GM23338 (cell line): ENCODE results near the gene BZW2. TPM values are rescaled to one million over a fixed set of nuclear protein-coding genes. Genes with fewer than 3 reads are reported as not detected.

Experiments used
- ATAC-seq: fragments of 200-7000 bp; cut with Tn5 transposase; 3 replicates; pipeline ENCODE4 v1.9.1; 2020
- DNase-seq: peaks from one replicate; pipeline ENCODE4 v3.0.0-alpha.2; 2015; ENCODE audit warnings: low spot score
- H2AFZ ChIP-seq: fragments of 200-600 bp; sonication (generic); 2 replicates; pipeline ENCODE4 v1.8.0; 2016; ENCODE audit warnings: antibody characterized with exemption, mild to moderate bottlenecking, moderate library complexity
- H3F3A ChIP-seq: fragments of 200-600 bp; sonication (generic); replicated peaks from 2 replicates; pipeline ENCODE4 v1.8.0; 2017; ENCODE audit warnings: antibody characterized with exemption, mixed run types, low read depth
- H3K27ac ChIP-seq: fragments of 200-600 bp; sonication (generic); 2 replicates; pipeline ENCODE4 v1.6.1; 2016; ENCODE audit warnings: low read depth
- H3K27me3 ChIP-seq: fragments of 200-600 bp; sonication (generic); 2 replicates; pipeline ENCODE4 v1.8.0; 2016; ENCODE audit warnings: mild to moderate bottlenecking, mixed run types, moderate library complexity; ENCODE audit not compliant: insufficient read depth
- H3K36me3 ChIP-seq: fragments of 200-600 bp; sonication (generic); 2 replicates; pipeline ENCODE4 v1.8.0; 2016; ENCODE audit warnings: mild to moderate bottlenecking; ENCODE audit not compliant: insufficient read depth
- H3K4me1 ChIP-seq: fragments of 200-600 bp; sonication (generic); 2 replicates; pipeline ENCODE4 v1.8.0; 2016; ENCODE audit warnings: mild to moderate bottlenecking, moderate library complexity; ENCODE audit not compliant: insufficient read depth
- H3K4me2 ChIP-seq: fragments of 200-600 bp; sonication (generic); 2 replicates; pipeline ENCODE4 v1.7.1; 2017; ENCODE audit warnings: mixed run types
- H3K4me3 ChIP-seq: fragments of 200-600 bp; sonication (generic); 2 replicates; pipeline ENCODE4 v1.6.1; 2016; ENCODE audit warnings: mixed run types
- H3K79me2 ChIP-seq: fragments of 200-600 bp; sonication (generic); replicated peaks from 2 replicates; pipeline ENCODE4 v1.8.0; 2017; ENCODE audit warnings: mild to moderate bottlenecking; ENCODE audit not compliant: insufficient read depth
- H3K9me2 ChIP-seq: fragments of 200-600 bp; sonication (generic); 2 replicates; pipeline ENCODE4 v1.8.0; 2017; ENCODE audit not compliant: insufficient read depth
- H4K20me1 ChIP-seq: fragments of 200-600 bp; sonication (generic); replicated peaks from 2 replicates; pipeline ENCODE4 v1.8.0; 2017; ENCODE audit warnings: mild to moderate bottlenecking; ENCODE audit not compliant: insufficient read depth
- H3K27ac Mint-ChIP-seq: 2 replicates; pipeline ENCODE4 v1.8.0; 2020; ENCODE audit warnings: inconsistent platforms, mild to moderate bottlenecking, moderate library complexity, mixed read lengths
- H3K27me3 Mint-ChIP-seq: 3 replicates; pipeline ENCODE4 v1.8.0; 2022; ENCODE audit warnings: low read depth, mild to moderate bottlenecking, moderate library complexity, mixed read lengths, inconsistent platforms; ENCODE audit not compliant: insufficient read depth, poor library complexity
- H3K36me3 Mint-ChIP-seq: 3 replicates; pipeline ENCODE4 v1.8.0; 2021; ENCODE audit warnings: low read depth, mild to moderate bottlenecking, inconsistent platforms, moderate library complexity, mixed read lengths
- H3K4me1 Mint-ChIP-seq: 3 replicates; pipeline ENCODE4 v1.8.0; 2020; ENCODE audit warnings: mild to moderate bottlenecking, inconsistent platforms, mixed read lengths
- H3K4me3 Mint-ChIP-seq: 3 replicates; pipeline ENCODE4 v1.8.0; 2021; ENCODE audit warnings: moderate library complexity, mild to moderate bottlenecking, inconsistent platforms, mixed read lengths
- H3K9me3 Mint-ChIP-seq: 3 replicates; pipeline ENCODE4 v1.8.0; 2020; ENCODE audit warnings: moderate library complexity, mild to moderate bottlenecking, inconsistent platforms, mixed read lengths
- CREB1 ChIP-seq: fragments of 250-450 bp; sonication (Bioruptor Pico); IDR thresholded peaks from 2 replicates; pipeline ENCODE4 v1.5.0; 2020; ENCODE audit warnings: low read depth, mild to moderate bottlenecking, moderate library complexity
- CTCF ChIP-seq, 2 experiments: fragments of 200-600 bp in 1 of 2; sonication (generic) in 1 of 2; conservative IDR thresholded peaks; 2 replicates each; pipeline versions ENCODE4 v1.5.1 to v1.6.1; 2016 to 2017; ENCODE audit warnings: antibody characterized with exemption in 2 of 2, low read depth in 2 of 2, mild to moderate bottlenecking in 2 of 2, moderate library complexity in 1 of 2
- ETS1 ChIP-seq: IDR thresholded peaks from 2 replicates; pipeline ENCODE4 v1.6.1; 2016; ENCODE audit warnings: antibody characterized with exemption
- EZH2 ChIP-seq: fragments of 200-600 bp; sonication (generic); IDR thresholded peaks from one replicate; pipeline ENCODE4 v1.8.0; 2017; ENCODE audit warnings: antibody characterized with exemption, mild to moderate bottlenecking, low read depth; ENCODE audit not compliant: unreplicated experiment
- EZH2phosphoT487 ChIP-seq: fragments of 200-600 bp; sonication (generic); IDR thresholded peaks from one replicate; pipeline ENCODE4 v1.8.1; 2018; ENCODE audit warnings: antibody characterized with exemption; ENCODE audit not compliant: unreplicated experiment
- JUNB ChIP-seq: IDR thresholded peaks from one replicate; pipeline ENCODE4 v1.6.1; 2016; ENCODE audit warnings: antibody characterized with exemption; ENCODE audit not compliant: unreplicated experiment
- NANOG ChIP-seq: IDR thresholded peaks from 2 replicates; pipeline ENCODE4 v1.6.1; 2016; ENCODE audit warnings: antibody characterized with exemption, borderline replicate concordance
- POLR2AphosphoS5 ChIP-seq: IDR thresholded peaks from 2 replicates; pipeline ENCODE4 v1.6.1; 2016; ENCODE audit warnings: antibody characterized with exemption, low read depth
- REST ChIP-seq: IDR thresholded peaks from one replicate; pipeline ENCODE4 v1.6.1; 2018; ENCODE audit warnings: antibody characterized with exemption; ENCODE audit not compliant: unreplicated experiment
- STAT1 ChIP-seq: IDR thresholded peaks from one replicate; pipeline ENCODE4 v1.6.1; 2016; ENCODE audit warnings: antibody characterized with exemption; ENCODE audit not compliant: unreplicated experiment
- ZNF331 ChIP-seq: fragments of 250-450 bp; sonication (Bioruptor Pico); IDR thresholded peaks from 2 replicates; pipeline ENCODE4 v1.5.0; 2020; ENCODE audit warnings: low read depth, mild to moderate bottlenecking, moderate library complexity
- ZNF462 ChIP-seq: fragments of 250-450 bp; sonication (Bioruptor Pico); IDR thresholded peaks from 2 replicates; pipeline ENCODE4 v1.5.0; 2020; ENCODE audit warnings: mild to moderate bottlenecking, moderate library complexity
- polyA plus RNA-seq: library from polyadenylated mRNA; unstranded; fragments of >200 nt; fragmentation: Nextera tagmentation; extraction: Ambion mirVana; gene quantifications from 2 replicates; pipeline ENCODE4 v1.2.1, GENCODE V29; 2016
- total RNA-seq: library from RNA; depleted of rRNA; stranded (reverse); fragments of >200 nt; shearing (Covaris generic); gene quantifications from 2 replicates; pipeline ENCODE4 v1.2.3, GENCODE V29; 2014

The BZW2 gene
- total and polyA plus RNA-seq, 2 experiments from 2014 or later, result 88.8 to 108 TPM

GRCh38 chr7:16646472-16647072, 591 bp downstream of the BZW2 start:
- Mint-ChIP-seq H3K36me3 (no peaks in the 10 kb centered on the region; the same call in 2 of the 3 replicates), H3K9me3 (no peaks in the 10 kb centered on the region), H3K27ac (peak overlapping the region; percentile 71), H3K4me1 (peaks cover 48% of the 10 kb centered on the region), H3K4me3 (peak overlapping the region; percentile 98), H3K27me3 (peaks cover 12% of the 10 kb centered on the region)
- peak; percentile 5 for ATAC-seq
- Histone ChIP-seq H3K79me2 (peaks cover 56% of the 10 kb centered on the region), H3K27ac (no peak overlapping the region), H3K4me1 (peaks cover 29% of the 10 kb centered on the region), H3K4me3 (peak overlapping the region; percentile 88), H3K4me2 (peak overlapping the region; percentile 90), H2AFZ (no peak overlapping the region), H3K36me3 (no peaks in the 10 kb centered on the region), H3F3A (no peaks in the 10 kb centered on the region), H3K27me3 (peaks cover 10% of the 10 kb centered on the region), H3K9me2 (no peaks in the 10 kb centered on the region), H4K20me1 (peaks cover 45% of the 10 kb centered on the region)
- no peak for DNase-seq
- TF ChIP-seq NANOG (no peak), POLR2AphosphoS5 (no peak), STAT1 (no peak), JUNB (no peak), CREB1 (CRISPR knock-in tag) (no peak), ZNF331 (CRISPR knock-in tag) (no peak), REST (no peak), ZNF462 (CRISPR knock-in tag) (no peak), CTCF (conservative IDR thresholded peaks at IDR 0.05; ENCODE audit: low read depth in 2 of 2) (no peak), EZH2phosphoT487 (no peak), ETS1 (no peak), EZH2 (no peak)
